Cardiac fibroblast (primary cell): ENCODE data around the gene CACNA1F.

Source experiments
- DNase-seq, 2 donors: peaks; one replicate each; pipeline versions ENCODE4 v3.0.0 to v3.0.0-alpha.2; 2010; ENCODE audit warnings: low read depth in 2 of 2
- H3K4me3 ChIP-seq, 2 donors: replicated peaks in 1 of 2; 1 replicate in 1 of 2; 2 replicates in 1 of 2; pipeline ENCODE4 v1.5.1; 2011; ENCODE audit warnings: low read depth in 2 of 2, low read length in 2 of 2, mild to moderate bottlenecking in 2 of 2, moderate library complexity in 1 of 2
- CTCF ChIP-seq: IDR thresholded peaks from one replicate; pipeline ENCODE4 v1.5.1; 2011; ENCODE audit warnings: low read depth, mild to moderate bottlenecking, low read length, inconsistent platforms

CACNA1F gene

GRCh38 chrX:49257846-49258748, 25.0 kb upstream of the CACNA1F start:
- no peak for TF ChIP-seq CTCF
- DNase-seq: no peak
- H3K4me3 ChIP-seq: no peak overlapping the region

- no peak for DNase-seq
- TF ChIP-seq CTCF: no peak
These were observed 24.1 kb upstream of the CACNA1F start for GRCh38 chrX:49257074-49257790.

GRCh38 chrX:49256268-49256995, 23.3 kb upstream of the CACNA1F start:
- DNase-seq: no peak

More at GRCh38 chrX:49257074-49257790, 24.1 kb upstream of the CACNA1F start:
- no peak overlapping the region for H3K4me3 ChIP-seq

GRCh38 chrX:49254639-49255038, 21.5 kb upstream of the CACNA1F start:
- DNase-seq: no peak
- TF ChIP-seq CTCF: no peak
- no peak overlapping the region for H3K4me3 ChIP-seq

More at GRCh38 chrX:49256268-49256995, 23.3 kb upstream of the CACNA1F start:
- no peak for TF ChIP-seq CTCF
- no peak overlapping the region for H3K4me3 ChIP-seq

- no peak for TF ChIP-seq CTCF
- H3K4me3 ChIP-seq: no peak overlapping the region
- no peak for DNase-seq
These were observed 18.2 kb upstream of the CACNA1F start for GRCh38 chrX:49251325-49251724.

- DNase-seq: no peak
- TF ChIP-seq CTCF: no peak
- no peak overlapping the region for H3K4me3 ChIP-seq
These were observed 17.4 kb upstream of the CACNA1F start for GRCh38 chrX:49250578-49250977.
